Common myeloid progenitor, CD34-positive (primary cell): ENCODE data around the gene COX8C.

ENCODE experiments used
- CTCF ChIA-PET: fragments of 350-600 bp; sonication (Branson Sonifier 250); formaldehyde crosslinking; loops from one replicate; lab custom pipeline; 2021; ENCODE audit warnings: antibody characterized with exemption; lab: Charles Lee
- POLR2A ChIA-PET: fragments of 350-600 bp; sonication (Branson Sonifier 250); formaldehyde crosslinking; loops from one replicate; lab custom pipeline; 2021; ENCODE audit warnings: antibody characterized with exemption; lab: Charles Lee
- DNase-seq, 3 donors: peaks; one replicate each; pipeline versions ENCODE4 v3.0.0 to v3.0.0-alpha.2; 2013
- H3K27ac ChIP-seq, 2 experiments: 1 replicate in 1 of 2; 2 replicates in 1 of 2; pipeline ENCODE4 v1.7.0; 2013; ENCODE audit warnings: inconsistent platforms in 2 of 2, low read length in 2 of 2, mild to moderate bottlenecking in 2 of 2, low read depth in 1 of 2, moderate library complexity in 1 of 2; ENCODE audit not compliant: severe bottlenecking in 2 of 2, insufficient read depth in 1 of 2, poor library complexity in 1 of 2
- H3K27me3 ChIP-seq, 5 experiments: replicated peaks in 2 of 5; 1 replicate in 3 of 5; 2 replicates in 2 of 5; pipeline versions ENCODE4 v1.6.1 to v1.7.0; 2013; ENCODE audit warnings: low read length in 4 of 5, mild to moderate bottlenecking in 2 of 5, moderate library complexity in 2 of 5, inconsistent platforms in 1 of 5; ENCODE audit not compliant: insufficient read depth in 5 of 5, control insufficient read depth in 4 of 5
- H3K36me3 ChIP-seq, 4 experiments: 1 replicate in 2 of 4; 2 replicates in 2 of 4; pipeline versions ENCODE4 v1.6.1 to v1.7.0; 2013; ENCODE audit warnings: low read length in 3 of 4, control low read depth in 1 of 4, mild to moderate bottlenecking in 1 of 4; ENCODE audit not compliant: control insufficient read depth in 4 of 4, insufficient read depth in 4 of 4
- H3K4me1 ChIP-seq, 4 experiments: 1 replicate in 3 of 4; 2 replicates in 1 of 4; pipeline versions ENCODE4 v1.6.1 to v1.7.1; 2013; ENCODE audit warnings: low read length in 3 of 4, mild to moderate bottlenecking in 3 of 4, control low read depth in 1 of 4, inconsistent platforms in 1 of 4, moderate library complexity in 1 of 4; ENCODE audit not compliant: control insufficient read depth in 4 of 4, insufficient read depth in 4 of 4; ENCODE audit errors: control extremely low read depth in 1 of 4
- H3K4me3 ChIP-seq, 7 experiments: 1 replicate in 4 of 7; 2 replicates in 3 of 7; pipeline versions ENCODE4 v1.5.1 to v1.7.0; 2013; ENCODE audit warnings: mild to moderate bottlenecking in 7 of 7, low read length in 6 of 7, moderate library complexity in 6 of 7, inconsistent platforms in 2 of 7, low read depth in 2 of 7, control low read depth in 1 of 7; ENCODE audit not compliant: insufficient read depth in 4 of 7, control insufficient read depth in 1 of 7; ENCODE audit errors: extremely low read depth in 1 of 7
- H3K9me3 ChIP-seq, 5 experiments: 1 replicate in 4 of 5; 2 replicates in 1 of 5; pipeline versions ENCODE4 v1.6.1 to v1.7.1; 2013; ENCODE audit warnings: low read length in 4 of 5, mild to moderate bottlenecking in 2 of 5, inconsistent platforms in 1 of 5, low read depth in 1 of 5, moderate library complexity in 1 of 5; ENCODE audit not compliant: control insufficient read depth in 4 of 5, insufficient read depth in 2 of 5; ENCODE audit errors: control extremely low read depth in 1 of 5
- WGBS: methylation state at CpG from one replicate; pipeline ENCODE4 v1.1.5; 2013; ENCODE audit not compliant: insufficient coverage; 5-methylcytosine and 5-hydroxymethylcytosine counted together

Gene COX8C

GRCh38 chr14:93396456-93396855 lies 49.5 kb downstream of the COX8C start:
- ChIA-PET CTCF (interaction anchor here (0.6 kb wide), 1 partner anchor 121 kb away, joined by 3 read pairs; no protein-coding TSS in a partner anchor), POLR2A (interaction anchor here (0.6 kb wide), 1 partner anchor 91 kb away, joined by 4 read pairs; no protein-coding TSS in a partner anchor)
- H3K4me1 ChIP-seq = peaks cover 0 to 6% (median 0%) of the 10 kb centered on the region in 4 experiments
- DNase-seq = no peak
- H3K27ac ChIP-seq = no peak overlapping the region
- H3K9me3 ChIP-seq = peaks cover 2 to 9% (median 6%) of the 10 kb centered on the region in 5 experiments
- peaks cover 0 to 2% (median 0%) of the 10 kb centered on the region in 5 experiments for H3K27me3 ChIP-seq
- no peaks in the 10 kb centered on the region for H3K36me3 ChIP-seq
- WGBS = no CpG with 5 or more reads among the region's 1 CpG
- no peak overlapping the region for H3K4me3 ChIP-seq
